SK-N-MC (cell line): Measurements from ENCODE around the gene GPER1.

Experiments
- DNase-seq: peaks from one replicate; pipeline ENCODE4 v3.0.0-alpha.2; 2011; ENCODE audit warnings: low read depth, low spot score
- H3K27ac ChIP-seq: fragments of 200-600 bp; sonication (generic); 2 replicates; pipeline ENCODE4 v1.5.1; 2016; ENCODE audit warnings: mixed run types
- H3K36me3 ChIP-seq: fragments of 200-600 bp; sonication (generic); 2 replicates; pipeline ENCODE4 v1.6.1; 2017; ENCODE audit warnings: antibody characterized with exemption, low read length, mixed read lengths; ENCODE audit not compliant: insufficient read depth
- H3K4me3 ChIP-seq: fragments of 200-600 bp; sonication (generic); 2 replicates; pipeline ENCODE4 v1.5.1; 2016
- H3K9ac ChIP-seq: fragments of 200-600 bp; sonication (generic); 2 replicates; pipeline ENCODE4 v1.8.0; 2017; ENCODE audit warnings: mixed run types, mixed read lengths; ENCODE audit not compliant: insufficient read length
- H3K9me3 ChIP-seq: fragments of 200-600 bp; sonication (generic); 2 replicates; pipeline ENCODE4 v1.6.1; 2017; ENCODE audit warnings: low read depth, mild to moderate bottlenecking, antibody characterized with exemption, low read length, moderate library complexity, mixed read lengths
- EZH2 ChIP-seq: fragments of 200-600 bp; sonication (generic); IDR thresholded peaks from one replicate; pipeline ENCODE4 v1.6.1; 2017; ENCODE audit warnings: antibody characterized with exemption
- FOXP2 ChIP-seq: optimal IDR thresholded peaks from 2 replicates; pipeline ENCODE3; 2011; ENCODE audit warnings: mild to moderate bottlenecking, moderate library complexity; ENCODE audit not compliant: insufficient read depth; ENCODE audit errors: extremely low read length, control extremely low read depth
- POLR2AphosphoS5 ChIP-seq: IDR thresholded peaks from 2 replicates; pipeline ENCODE4 v1.6.1; 2012; ENCODE audit warnings: mild to moderate bottlenecking, low read depth, low read length, borderline replicate concordance

Gene GPER1

GRCh38 chr7:1080921-1081255 lies 7.0 kb upstream of the GPER1 start:
- no peak overlapping the region for H3K27ac ChIP-seq
- H3K9ac ChIP-seq = no peak overlapping the region
- H3K9me3 ChIP-seq = no peaks in the 10 kb centered on the region
- no peak overlapping the region for H3K4me3 ChIP-seq
- no peaks in the 10 kb centered on the region for H3K36me3 ChIP-seq
- TF ChIP-seq FOXP2 = no peak
- no peak for TF ChIP-seq EZH2
- no peak for TF ChIP-seq POLR2AphosphoS5
- DNase-seq = no peak

- H3K36me3 ChIP-seq = no peaks in the 10 kb centered on the region
- no peak overlapping the region for H3K27ac ChIP-seq
- H3K9ac ChIP-seq = no peak overlapping the region
- H3K4me3 ChIP-seq = no peak overlapping the region
- DNase-seq = no peak
- no peak for TF ChIP-seq POLR2AphosphoS5
- no peaks in the 10 kb centered on the region for H3K9me3 ChIP-seq
These were observed 6.6 kb upstream of the GPER1 start for GRCh38 chr7:1081336-1081735.

GRCh38 chr7:1081931-1082401 lies 5.9 kb upstream of the GPER1 start:
- H3K4me3 ChIP-seq = no peak overlapping the region
- H3K27ac ChIP-seq = no peak overlapping the region
- H3K9me3 ChIP-seq = no peaks in the 10 kb centered on the region
- H3K36me3 ChIP-seq = no peaks in the 10 kb centered on the region
- no peak overlapping the region for H3K9ac ChIP-seq
- TF ChIP-seq FOXP2 = no peak
- TF ChIP-seq POLR2AphosphoS5 = no peak
- TF ChIP-seq EZH2 = no peak
- DNase-seq = no peak

GRCh38 chr7:1083729-1084657 lies 3.9 kb upstream of the GPER1 start:
- Histone ChIP-seq H3K36me3 (no peaks in the 10 kb centered on the region), H3K4me3 (no peak overlapping the region), H3K9me3 (no peaks in the 10 kb centered on the region), H3K27ac (no peak overlapping the region), H3K9ac (no peak overlapping the region)
- TF ChIP-seq FOXP2 = no peak
- TF ChIP-seq POLR2AphosphoS5 = no peak
- TF ChIP-seq EZH2 = no peak
- no peak for DNase-seq

- Histone ChIP-seq H3K9me3 (no peaks in the 10 kb centered on the region), H3K36me3 (no peaks in the 10 kb centered on the region), H3K9ac (no peak overlapping the region), H3K27ac (no peak overlapping the region), H3K4me3 (no peak overlapping the region)
- no peak for DNase-seq
- TF ChIP-seq EZH2 (no peak), POLR2AphosphoS5 (no peak), FOXP2 (no peak)
These were observed 2.6 kb upstream of the GPER1 start for GRCh38 chr7:1085266-1085665.

GRCh38 chr7:1085910-1086421 lies 1.9 kb upstream of the GPER1 start:
- DNase-seq = no peak
- H3K36me3 ChIP-seq = no peaks in the 10 kb centered on the region
- no peak overlapping the region for H3K27ac ChIP-seq
- no peak overlapping the region for H3K9ac ChIP-seq
- H3K9me3 ChIP-seq = no peaks in the 10 kb centered on the region
- TF ChIP-seq FOXP2 (no peak), POLR2AphosphoS5 (no peak), EZH2 (no peak)
- no peak overlapping the region for H3K4me3 ChIP-seq

GRCh38 chr7:1086588-1087464 lies 1.1 kb upstream of the GPER1 start:
- H3K4me3 ChIP-seq = no peak overlapping the region

GRCh38 chr7:1087465-1087814 lies 473 bp upstream of the GPER1 start:
- TF ChIP-seq EZH2 (no peak), FOXP2 (no peak), POLR2AphosphoS5 (no peak)
- H3K36me3 ChIP-seq = no peaks in the 10 kb centered on the region
- H3K9me3 ChIP-seq = no peaks in the 10 kb centered on the region
- H3K9ac ChIP-seq = no peak overlapping the region
- H3K27ac ChIP-seq = 0 out of 2 replicates have a peak overlapping the region, but pooled peaks have one; percentile 4
- no peak overlapping the region for H3K4me3 ChIP-seq
- no peak for DNase-seq

More at GRCh38 chr7:1086588-1087464, 1.1 kb upstream of the GPER1 start:
- DNase-seq = no peak
- no peaks in the 10 kb centered on the region for H3K9me3 ChIP-seq
- TF ChIP-seq EZH2 (no peak), FOXP2 (no peak), POLR2AphosphoS5 (no peak)
- H3K9ac ChIP-seq = no peak overlapping the region
- no peak overlapping the region for H3K27ac ChIP-seq
- no peaks in the 10 kb centered on the region for H3K36me3 ChIP-seq
